ENCODE data around the gene PARD3B. TPM values are rescaled to one million over a fixed set of nuclear protein-coding genes. Genes with fewer than 3 reads are reported as not detected.
A peak's percentile ranks its signal among the peaks of the same experiment; 100 is the strongest.

The PARD3B gene
- total and polyA plus RNA-seq, 2 donors (not counting 1 experiment from before 2014, with no cell fraction given) = 7.4 to 20.6 TPM

GRCh38 chr2:204892506-204893255 is 347.4 kb downstream of the PARD3B start:
- H3K9ac ChIP-seq (ENCODE audit: insufficient read depth, low read length) = no peak overlapping the region
- no peaks in the 10 kb centered on the region for H4K20me1 ChIP-seq (ENCODE audit: control insufficient read depth, extremely low read depth, insufficient read depth, low read length)
- H3K36me3 ChIP-seq (ENCODE audit: control insufficient read depth, insufficient read depth, low read length) = no peaks in the 10 kb centered on the region
- no peak overlapping the region for H3K4me2 ChIP-seq (ENCODE audit: extremely low read depth, insufficient read depth, low read length)
- H3K4me3 ChIP-seq (replicated peaks in 1 of 4; ENCODE audit: control extremely low read depth in 1 of 4, insufficient read depth in 1 of 4, low read depth in 3 of 4, low read length in 4 of 4) = no peak overlapping the region
- H3K27ac ChIP-seq (ENCODE audit: insufficient read depth, low read length) = no peak overlapping the region
- H2AFZ ChIP-seq (ENCODE audit: low read length) = no peak overlapping the region
- no peaks in the 10 kb centered on the region for H3K79me2 ChIP-seq (ENCODE audit: control insufficient read depth, insufficient read depth, low read length)
- H3K27me3 ChIP-seq (ENCODE audit: control insufficient read depth, insufficient read depth, low read length) = no peaks in the 10 kb centered on the region
- TF ChIP-seq CTCF (conservative IDR thresholded peaks at IDR 0.05 in 1 of 2, IDR thresholded peaks at IDR 0.05 in 1 of 2; ENCODE audit: low read depth in 1 of 2, low read length in 2 of 2) (no peak), EZH2 (IDR thresholded peaks at IDR 0.05; ENCODE audit: low read length, missing control alignments) (no peak)
- no peaks in the 10 kb centered on the region for H3K4me1 ChIP-seq (ENCODE audit: control insufficient read depth, extremely low read depth, insufficient read depth, low read length)
- peak in 1 of 2 donors; percentile 81 for DNase-seq (ENCODE audit: low read depth in 2 of 2)
- H3K9me3 ChIP-seq (ENCODE audit: control insufficient read depth, insufficient read depth, low read depth, low read length) = no peaks in the 10 kb centered on the region

- H3K79me2 ChIP-seq (ENCODE audit: control insufficient read depth, insufficient read depth, low read length) = no peaks in the 10 kb centered on the region
- no peak for DNase-seq (ENCODE audit: low read depth in 2 of 2)
- H3K4me2 ChIP-seq (ENCODE audit: extremely low read depth, insufficient read depth, low read length) = no peak overlapping the region
- H3K27ac ChIP-seq (ENCODE audit: insufficient read depth, low read length) = no peak overlapping the region
- H2AFZ ChIP-seq (ENCODE audit: low read length) = no peak overlapping the region
- H3K27me3 ChIP-seq (ENCODE audit: control insufficient read depth, insufficient read depth, low read length) = no peaks in the 10 kb centered on the region
- no peak for TF ChIP-seq CTCF (conservative IDR thresholded peaks at IDR 0.05 in 1 of 2, IDR thresholded peaks at IDR 0.05 in 1 of 2; ENCODE audit: low read depth in 1 of 2, low read length in 2 of 2)
- TF ChIP-seq EZH2 (IDR thresholded peaks at IDR 0.05; ENCODE audit: low read length, missing control alignments) = no peak
- no peaks in the 10 kb centered on the region for H3K9me3 ChIP-seq (ENCODE audit: control insufficient read depth, insufficient read depth, low read depth, low read length)
- H3K4me1 ChIP-seq (ENCODE audit: control insufficient read depth, extremely low read depth, insufficient read depth, low read length) = no peaks in the 10 kb centered on the region
- H3K4me3 ChIP-seq (replicated peaks in 1 of 4; ENCODE audit: control extremely low read depth in 1 of 4, insufficient read depth in 1 of 4, low read depth in 3 of 4, low read length in 4 of 4) = no peak overlapping the region
- no peaks in the 10 kb centered on the region for H3K36me3 ChIP-seq (ENCODE audit: control insufficient read depth, insufficient read depth, low read length)
- no peaks in the 10 kb centered on the region for H4K20me1 ChIP-seq (ENCODE audit: control insufficient read depth, extremely low read depth, insufficient read depth, low read length)
- no peak overlapping the region for H3K9ac ChIP-seq (ENCODE audit: insufficient read depth, low read length)
Measured at GRCh38 chr2:204896146-204896545, 350.9 kb downstream of the PARD3B start.

- no peaks in the 10 kb centered on the region for H3K4me1 ChIP-seq (ENCODE audit: control insufficient read depth, extremely low read depth, insufficient read depth, low read length)
- H3K9me3 ChIP-seq (ENCODE audit: control insufficient read depth, insufficient read depth, low read depth, low read length) = no peaks in the 10 kb centered on the region
- DNase-seq (ENCODE audit: low read depth in 2 of 2) = peak in 1 of 2 donors; percentile 21
- no peaks in the 10 kb centered on the region for H3K36me3 ChIP-seq (ENCODE audit: control insufficient read depth, insufficient read depth, low read length)
- TF ChIP-seq CTCF (conservative IDR thresholded peaks at IDR 0.05 in 1 of 2, IDR thresholded peaks at IDR 0.05 in 1 of 2; ENCODE audit: low read depth in 1 of 2, low read length in 2 of 2) (no peak), EZH2 (IDR thresholded peaks at IDR 0.05; ENCODE audit: low read length, missing control alignments) (no peak)
- H3K27ac ChIP-seq (ENCODE audit: insufficient read depth, low read length) = no peak overlapping the region
- H3K9ac ChIP-seq (ENCODE audit: insufficient read depth, low read length) = no peak overlapping the region
- no peak overlapping the region for H3K4me2 ChIP-seq (ENCODE audit: extremely low read depth, insufficient read depth, low read length)
- H4K20me1 ChIP-seq (ENCODE audit: control insufficient read depth, extremely low read depth, insufficient read depth, low read length) = no peaks in the 10 kb centered on the region
- no peak overlapping the region for H3K4me3 ChIP-seq (replicated peaks in 1 of 4; ENCODE audit: control extremely low read depth in 1 of 4, insufficient read depth in 1 of 4, low read depth in 3 of 4, low read length in 4 of 4)
- no peak overlapping the region for H2AFZ ChIP-seq (ENCODE audit: low read length)
- H3K79me2 ChIP-seq (ENCODE audit: control insufficient read depth, insufficient read depth, low read length) = no peaks in the 10 kb centered on the region
- no peaks in the 10 kb centered on the region for H3K27me3 ChIP-seq (ENCODE audit: control insufficient read depth, insufficient read depth, low read length)
Measured at GRCh38 chr2:204897561-204897960, 352.3 kb downstream of the PARD3B start.

All from fibroblast of lung (primary cell).